Stomach (tissue), 9 donors: Measurements from ENCODE around the gene KDM2B. TPM values are rescaled to one million over a fixed set of nuclear protein-coding genes. Genes with fewer than 3 reads are reported as not detected.
"Not testable (repeated sequence)": the region's sequence is repeated elsewhere in the genome, so short reads cannot be mapped to it uniquely, and the experiment has no call there.

Experiments used
- DNase-seq, 2 donors: peaks; one replicate each; pipeline versions ENCODE4 v3.0.0 to v3.0.0-alpha.2; 2013 to 2019
- H3K27ac ChIP-seq, 5 donors: fragments of 200-600 bp in 4 of 5; sonication (generic) in 4 of 5; one replicate each; pipeline ENCODE4 v1.5.1; 2013 to 2019; ENCODE audit warnings: mild to moderate bottlenecking in 1 of 5, moderate library complexity in 1 of 5
- H3K27me3 ChIP-seq, 3 donors: fragments of 200-600 bp; sonication (generic); one replicate each; pipeline ENCODE4 v1.5.1; 2017 to 2019; ENCODE audit warnings: mixed run types in 1 of 3
- H3K36me3 ChIP-seq, 4 donors: fragments of 200-600 bp; sonication (generic); 1 replicate in 3 of 4; 2 replicates in 1 of 4; pipeline ENCODE4 v1.5.1; 2016 to 2019
- H3K4me1 ChIP-seq, 4 donors: fragments of 200-600 bp; sonication (generic); one replicate each; pipeline ENCODE4 v1.5.1; 2016 to 2019
- H3K4me3 ChIP-seq, 4 donors: fragments of 200-600 bp; sonication (generic) in 3 of 4; one replicate each; pipeline ENCODE4 v1.5.1; 2016 to 2019; ENCODE audit warnings: mild to moderate bottlenecking in 1 of 4
- H3K9me3 ChIP-seq, 4 donors: fragments of 200-600 bp; sonication (generic); one replicate each; pipeline ENCODE4 v1.5.1; 2016 to 2019
- CTCF ChIP-seq, 7 experiments: fragments of 450-650 bp in 4 of 7; fragments of 200-600 bp in 3 of 7; sonication (generic) in 3 of 7; IDR thresholded peaks; one replicate each; pipeline ENCODE4 v1.5.1; 2016 to 2019; ENCODE audit warnings: antibody characterized with exemption in 7 of 7, control low read depth in 2 of 7, mild to moderate bottlenecking in 1 of 7
- EP300 ChIP-seq: sonication (generic); formaldehyde crosslinking; IDR thresholded peaks from one replicate; pipeline ENCODE4 v1.6.1; 2017; ENCODE audit warnings: antibody characterized with exemption
- POLR2A ChIP-seq, 4 donors: fragments of 450-650 bp; IDR thresholded peaks; one replicate each; pipeline ENCODE4 v1.6.1; 2016; ENCODE audit warnings: antibody characterized with exemption in 4 of 4, control low read depth in 2 of 4, mild to moderate bottlenecking in 1 of 4, moderate library complexity in 1 of 4
- POLR2AphosphoS5 ChIP-seq, 3 donors: sonication (generic); formaldehyde crosslinking; IDR thresholded peaks; one replicate each; pipeline ENCODE4 v1.6.1; 2016; ENCODE audit warnings: antibody characterized with exemption in 3 of 3
- WGBS, 5 donors: extraction: QIAGEN DNeasy Blood & Tissue Kit in 3 of 5; methylation state at CpG; one replicate each; pipeline versions ENCODE4 v1.1.5 to v1.1.7; 2013 to 2018; 5-methylcytosine and 5-hydroxymethylcytosine counted together
- intact Hi-C: fragments of 100-400 bp; cut with DNase I; formaldehyde crosslinking; loops from one replicate; pipeline ENCODE4 v1.15.1; 2023; ENCODE audit warnings: low total_unique reads
- polyA plus RNA-seq, 3 donors: library from polyadenylated mRNA; stranded (reverse); fragments of 200-250 nt; gene quantifications; one replicate each; pipeline ENCODE4 v1.2.3, GENCODE V29; 2013
- total RNA-seq, 5 donors: library from RNA; depleted of rRNA; stranded (reverse); fragments of >200 nt; gene quantifications; one replicate each; pipeline versions ENCODE4 v1.1.0 to v1.2.3, GENCODE V29; 2014 to 2016
- donor health status: healthy with polysubstance abuse.
- donor health status: Bipolar disorder and iron deficiency.
- donor health status: healthy.

Gene KDM2B
- total and polyA plus RNA-seq, 8 donors = 5.8 to 72.8 (median 11.7) TPM

GRCh38 chr12:121392325-121392716 is 188.5 kb downstream of the KDM2B start:
- Histone ChIP-seq H3K9me3 (no peaks in the 10 kb centered on the region), H3K27ac (no peak overlapping the region), H3K4me1 (peaks cover 0 to 8% (median 0%) of the 10 kb centered on the region in 4 donors), H3K27me3 (no peaks in the 10 kb centered on the region), H3K4me3 (no peak overlapping the region), H3K36me3 (no peaks in the 10 kb centered on the region)
- DNase-seq = no peak
- no peak for TF ChIP-seq POLR2A (IDR thresholded peaks at IDR 0.05)
- no peak for TF ChIP-seq CTCF (IDR thresholded peaks at IDR 0.05)
- TF ChIP-seq EP300 = no peak
- no peak for TF ChIP-seq POLR2AphosphoS5 (IDR thresholded peaks at IDR 0.05)
- 81 to 87% (median 85%) methylated on average over 3 of the region's 3 CpGs for WGBS, 5 donors
- intact Hi-C loops = no loop called here

- TF ChIP-seq CTCF (IDR thresholded peaks at IDR 0.05) (no peak), POLR2A (IDR thresholded peaks at IDR 0.05) (no peak), POLR2AphosphoS5 (IDR thresholded peaks at IDR 0.05) (no peak), EP300 (no peak)
- peak overlapping the region in 2 of 4 donors; percentile 2 to 9 for H3K4me3 ChIP-seq
- DNase-seq = peak; percentile 33 to 64
- H3K36me3 ChIP-seq = no peaks in the 10 kb centered on the region
- intact Hi-C loops = no loop called here
- peaks cover 0 to 8% (median 0%) of the 10 kb centered on the region in 4 donors for H3K4me1 ChIP-seq
- peak overlapping the region in 3 of 5 donors; percentile 20 to 40 (median 21) for H3K27ac ChIP-seq
- no peaks in the 10 kb centered on the region for H3K9me3 ChIP-seq
- WGBS, 5 donors = 50 to 67% (median 62%) methylated on average over 9 to 10 of the region's 10 CpGs
- no peaks in the 10 kb centered on the region for H3K27me3 ChIP-seq
Measured at GRCh38 chr12:121391619-121392324, 189.1 kb downstream of the KDM2B start.

GRCh38 chr12:121390856-121391255 is 190.0 kb downstream of the KDM2B start:
- Histone ChIP-seq H3K27ac (no peak overlapping the region), H3K4me1 (peaks cover 0 to 8% (median 0%) of the 10 kb centered on the region in 4 donors), H3K36me3 (no peaks in the 10 kb centered on the region), H3K4me3 (no peak overlapping the region), H3K27me3 (no peaks in the 10 kb centered on the region), H3K9me3 (no peaks in the 10 kb centered on the region)
- 86 to 96% (median 95%) methylated on average over 2 of the region's 2 CpGs for WGBS, 5 donors
- no peak for TF ChIP-seq CTCF (IDR thresholded peaks at IDR 0.05)
- no peak for TF ChIP-seq EP300
- TF ChIP-seq POLR2AphosphoS5 (IDR thresholded peaks at IDR 0.05) = no peak
- no peak for TF ChIP-seq POLR2A (IDR thresholded peaks at IDR 0.05)
- no peak for DNase-seq
- intact Hi-C loops = no loop called here

GRCh38 chr12:121388421-121388981 is 192.3 kb downstream of the KDM2B start:
- Histone ChIP-seq H3K4me1 (peaks cover 0 to 8% (median 0%) of the 10 kb centered on the region in 4 donors), H3K27ac (no peak overlapping the region), H3K27me3 (no peaks in the 10 kb centered on the region), H3K4me3 (no peak overlapping the region), H3K36me3 (no peaks in the 10 kb centered on the region), H3K9me3 (no peaks in the 10 kb centered on the region)
- no peak for TF ChIP-seq EP300
- no peak for TF ChIP-seq POLR2A (IDR thresholded peaks at IDR 0.05)
- no peak for TF ChIP-seq POLR2AphosphoS5 (IDR thresholded peaks at IDR 0.05)
- WGBS, 5 donors = 65 to 76% (median 73%) methylated on average over 5 of the region's 5 CpGs
- DNase-seq = no peak
- intact Hi-C loops = no loop called here

GRCh38 chr12:121384891-121385290 is 195.9 kb downstream of the KDM2B start:
- DNase-seq, H3K4me1 ChIP-seq, H3K4me3 ChIP-seq, H3K27ac ChIP-seq, H3K27me3 ChIP-seq, intact Hi-C loops, H3K9me3 ChIP-seq, H3K36me3 ChIP-seq: not testable (repeated sequence)
- WGBS, 5 donors = 67 to 85% (median 76%) methylated on average over 6 of the region's 6 CpGs
